Measurements from ENCODE around the gene ZNF415. TPM values are rescaled to one million over a fixed set of nuclear protein-coding genes. Genes with fewer than 3 reads are reported as not detected.

Gene ZNF415
- total RNA-seq, 1 experiment from 2014 or later, result not detected

DNA sequence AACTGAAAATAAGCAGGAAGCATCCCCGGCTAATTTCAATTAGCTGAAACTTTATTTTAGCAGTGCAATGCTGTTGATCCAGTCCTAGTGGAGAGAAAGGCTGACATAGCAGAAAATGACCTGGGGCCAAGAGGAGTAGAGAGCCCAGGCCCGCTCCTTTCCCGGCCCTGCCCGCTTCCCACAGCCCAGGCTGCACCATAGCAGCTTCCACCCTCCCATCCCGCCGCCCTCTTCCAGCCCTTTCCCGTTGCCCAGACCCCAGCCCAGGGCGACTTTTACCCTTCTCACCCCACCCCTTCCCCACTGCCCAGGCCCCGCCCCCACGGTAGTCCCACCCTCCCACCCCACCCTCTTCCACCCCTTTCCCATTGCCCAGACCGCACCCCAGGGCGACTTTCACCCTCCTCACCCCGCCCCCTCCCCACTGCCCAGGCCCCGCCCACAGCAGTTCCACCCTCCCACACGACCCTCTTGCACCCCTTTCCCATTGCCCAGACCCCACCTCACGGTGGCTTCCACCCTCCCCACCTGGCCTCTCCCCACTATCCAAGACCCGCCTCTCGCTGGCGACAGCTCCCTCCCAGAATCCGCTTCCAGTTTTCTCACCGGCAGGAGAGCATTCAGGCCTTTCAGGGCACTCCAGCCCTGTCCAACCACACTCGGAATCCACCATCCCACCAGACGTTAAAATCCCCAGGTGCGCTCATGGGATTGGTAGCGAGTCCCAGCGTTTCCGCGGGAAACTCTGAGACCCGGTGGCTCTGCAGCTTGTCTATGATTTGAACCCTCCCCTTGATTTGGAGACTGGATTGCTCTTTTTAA is 37.7 kb downstream of the ZNF415 start:
- CTCF ChIA-PET, result interaction anchor here (0.7 to 1.1 kb wide), 2 partner anchors 31 to 69 kb away, joined by 3 to 4 read pairs; no protein-coding TSS in a partner anchor
- Mint-ChIP-seq H3K4me1 (ENCODE audit: insufficient read depth, unreplicated experiment) (no peaks in the 10 kb centered on the region), H3K9me3 (ENCODE audit: unreplicated experiment) (peaks cover 13% of the 10 kb centered on the region), H3K36me3 (ENCODE audit: insufficient read depth, unreplicated experiment) (peaks cover 65% of the 10 kb centered on the region), H3K27me3 (ENCODE audit: insufficient read depth, unreplicated experiment) (no peaks in the 10 kb centered on the region), H3K4me3 (ENCODE audit: unreplicated experiment) (no peak overlapping the region), H3K27ac (ENCODE audit: low read depth, unreplicated experiment) (no peak overlapping the region)
- POLR2A ChIA-PET, result no interaction called here
- TF ChIP-seq, protein P1, sequence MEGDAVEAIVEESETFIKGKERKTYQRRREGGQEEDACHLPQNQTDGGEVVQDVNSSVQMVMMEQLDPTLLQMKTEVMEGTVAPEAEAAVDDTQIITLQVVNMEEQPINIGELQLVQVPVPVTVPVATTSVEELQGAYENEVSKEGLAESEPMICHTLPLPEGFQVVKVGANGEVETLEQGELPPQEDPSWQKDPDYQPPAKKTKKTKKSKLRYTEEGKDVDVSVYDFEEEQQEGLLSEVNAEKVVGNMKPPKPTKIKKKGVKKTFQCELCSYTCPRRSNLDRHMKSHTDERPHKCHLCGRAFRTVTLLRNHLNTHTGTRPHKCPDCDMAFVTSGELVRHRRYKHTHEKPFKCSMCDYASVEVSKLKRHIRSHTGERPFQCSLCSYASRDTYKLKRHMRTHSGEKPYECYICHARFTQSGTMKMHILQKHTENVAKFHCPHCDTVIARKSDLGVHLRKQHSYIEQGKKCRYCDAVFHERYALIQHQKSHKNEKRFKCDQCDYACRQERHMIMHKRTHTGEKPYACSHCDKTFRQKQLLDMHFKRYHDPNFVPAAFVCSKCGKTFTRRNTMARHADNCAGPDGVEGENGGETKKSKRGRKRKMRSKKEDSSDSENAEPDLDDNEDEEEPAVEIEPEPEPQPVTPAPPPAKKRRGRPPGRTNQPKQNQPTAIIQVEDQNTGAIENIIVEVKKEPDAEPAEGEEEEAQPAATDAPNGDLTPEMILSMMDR (IDR thresholded peaks at IDR 0.05; ENCODE audit: unreplicated experiment), result no peak
- intact Hi-C loops (cut with micrococcal nuclease), result no loop called here
- BruUV-seq (replicated peaks), result no TSS peak
- DNase-seq (ENCODE audit: unreplicated experiment), result no peak

DNA sequence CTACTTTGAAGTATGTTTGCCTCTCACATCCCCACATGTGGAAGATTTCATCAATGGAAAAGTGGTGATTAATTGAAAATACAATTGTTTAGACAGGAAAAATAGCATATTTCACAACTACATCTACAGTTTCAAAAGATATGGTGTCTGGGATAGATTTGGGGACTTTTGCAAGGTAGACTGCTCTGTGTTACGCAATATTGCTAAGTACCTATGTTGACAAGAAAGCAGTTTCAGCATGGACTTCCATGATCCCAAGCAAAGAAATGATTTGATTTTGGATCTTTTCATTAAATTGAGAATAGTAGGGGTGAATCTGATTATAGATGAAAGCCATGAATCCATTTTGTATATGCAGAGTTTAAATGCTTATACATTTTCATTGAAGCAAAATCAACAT is 40.0 kb downstream of the ZNF415 start:
- Mint-ChIP-seq H3K27ac (ENCODE audit: low read depth, unreplicated experiment) (no peak overlapping the region), H3K4me1 (ENCODE audit: insufficient read depth, unreplicated experiment) (no peaks in the 10 kb centered on the region), H3K36me3 (ENCODE audit: insufficient read depth, unreplicated experiment) (peaks cover 76% of the 10 kb centered on the region), H3K9me3 (ENCODE audit: unreplicated experiment) (peaks cover 17% of the 10 kb centered on the region), H3K4me3 (ENCODE audit: unreplicated experiment) (no peak overlapping the region), H3K27me3 (ENCODE audit: insufficient read depth, unreplicated experiment) (no peaks in the 10 kb centered on the region)
- no TSS peak for BruUV-seq (replicated peaks)
- intact Hi-C loops (cut with micrococcal nuclease), result no loop called here
- no peak for DNase-seq (ENCODE audit: unreplicated experiment)
- ChIA-PET CTCF (no interaction called here), POLR2A (no interaction called here)
- TF ChIP-seq, protein P1 (IDR thresholded peaks at IDR 0.05; ENCODE audit: unreplicated experiment), result no peak

GRCh38 chr19:53091413-53092254 is 41.1 kb downstream of the ZNF415 start:
- Mint-ChIP-seq H3K9me3 (ENCODE audit: unreplicated experiment) (peaks cover 14% of the 10 kb centered on the region), H3K27ac (ENCODE audit: low read depth, unreplicated experiment) (no peak overlapping the region), H3K4me1 (ENCODE audit: insufficient read depth, unreplicated experiment) (no peaks in the 10 kb centered on the region), H3K27me3 (ENCODE audit: insufficient read depth, unreplicated experiment) (no peaks in the 10 kb centered on the region), H3K36me3 (ENCODE audit: insufficient read depth, unreplicated experiment) (peaks cover 79% of the 10 kb centered on the region), H3K4me3 (ENCODE audit: unreplicated experiment) (no peak overlapping the region)
- intact Hi-C loops (cut with micrococcal nuclease), result no loop called here
- POLR2A ChIA-PET, result interaction anchor here (0.5 kb wide), 1 partner anchor 241 kb away, joined by 4 read pairs; no protein-coding TSS in a partner anchor
- no TSS peak for BruUV-seq (replicated peaks)
- TF ChIP-seq, protein P1 (IDR thresholded peaks at IDR 0.05; ENCODE audit: unreplicated experiment), result no peak
- CTCF ChIA-PET, result no interaction called here
- DNase-seq (ENCODE audit: unreplicated experiment), result no peak

- no peaks in the 10 kb centered on the region for H3K4me1 Mint-ChIP-seq (ENCODE audit: insufficient read depth, unreplicated experiment)
- H3K9me3 Mint-ChIP-seq (ENCODE audit: unreplicated experiment), result peaks cover 14% of the 10 kb centered on the region
- CTCF ChIA-PET, result no interaction called here
- no peaks in the 10 kb centered on the region for H3K27me3 Mint-ChIP-seq (ENCODE audit: insufficient read depth, unreplicated experiment)
- POLR2A ChIA-PET, result no interaction called here
- no peak for DNase-seq (ENCODE audit: unreplicated experiment)
- no peak overlapping the region for H3K27ac Mint-ChIP-seq (ENCODE audit: low read depth, unreplicated experiment)
- no TSS peak for BruUV-seq (replicated peaks)
- intact Hi-C loops (cut with micrococcal nuclease), result no loop called here
- peaks cover 73% of the 10 kb centered on the region for H3K36me3 Mint-ChIP-seq (ENCODE audit: insufficient read depth, unreplicated experiment)
- H3K4me3 Mint-ChIP-seq (ENCODE audit: unreplicated experiment), result no peak overlapping the region
- TF ChIP-seq, protein P1 (IDR thresholded peaks at IDR 0.05; ENCODE audit: unreplicated experiment), result no peak
These were observed 44.6 kb downstream of the ZNF415 start for GRCh38 chr19:53088091-53088490.
